NCI-H748 treated with DMSO at 0.1 percent for 48 hours (cell line): Measurements from ENCODE around the gene CACNA1G.

ENCODE experiments used
- DNase-seq: peaks from one replicate; lab custom pipeline; 2025; lab: John Stamatoyannopoulos, UW

The CACNA1G gene

GRCh38 chr17:50588391-50589049 lies 28.0 kb downstream of the CACNA1G start:
- no peak for DNase-seq

GRCh38 chr17:50589095-50589705 lies 28.7 kb downstream of the CACNA1G start:
- DNase-seq = no peak

DNA sequence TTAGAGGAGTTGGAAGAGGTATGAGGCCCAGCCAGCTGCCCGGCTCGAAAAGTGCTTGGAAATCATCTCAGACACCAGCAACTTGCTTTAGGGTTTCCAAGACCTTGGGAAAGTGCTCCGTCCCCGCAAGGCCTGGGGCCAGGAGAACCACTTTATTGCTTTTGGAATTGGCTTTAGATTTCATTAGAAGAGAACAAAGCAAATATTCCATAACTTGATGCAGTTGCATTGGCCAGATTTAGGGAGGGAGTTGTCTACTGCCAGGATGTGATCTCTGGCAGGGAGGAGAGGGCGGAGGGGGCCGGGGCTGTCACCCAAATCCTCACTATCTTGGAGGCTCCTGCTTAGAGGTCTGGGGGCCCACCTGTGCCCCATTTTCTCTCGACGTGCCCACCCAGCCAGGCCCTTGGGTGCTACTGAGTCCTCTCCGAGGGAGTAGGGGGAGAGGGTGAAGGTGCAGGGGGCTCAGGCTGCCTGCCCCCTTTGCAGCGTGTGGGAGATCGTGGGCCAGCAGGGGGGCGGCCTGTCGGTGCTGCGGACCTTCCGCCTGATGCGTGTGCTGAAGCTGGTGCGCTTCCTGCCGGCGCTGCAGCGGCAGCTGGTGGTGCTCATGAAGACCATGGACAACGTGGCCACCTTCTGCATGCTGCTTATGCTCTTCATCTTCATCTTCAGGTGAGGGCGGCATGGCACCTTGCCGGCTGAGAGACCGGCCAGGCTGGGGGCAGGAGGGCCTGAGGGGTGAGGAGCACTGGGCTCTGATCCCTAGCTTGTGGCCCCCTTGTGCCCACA lies 30.6 kb downstream of the CACNA1G start:
- DNase-seq = no peak

GRCh38 chr17:50593321-50593720 lies 32.8 kb downstream of the CACNA1G start:
- DNase-seq = peak; percentile 57

DNA sequence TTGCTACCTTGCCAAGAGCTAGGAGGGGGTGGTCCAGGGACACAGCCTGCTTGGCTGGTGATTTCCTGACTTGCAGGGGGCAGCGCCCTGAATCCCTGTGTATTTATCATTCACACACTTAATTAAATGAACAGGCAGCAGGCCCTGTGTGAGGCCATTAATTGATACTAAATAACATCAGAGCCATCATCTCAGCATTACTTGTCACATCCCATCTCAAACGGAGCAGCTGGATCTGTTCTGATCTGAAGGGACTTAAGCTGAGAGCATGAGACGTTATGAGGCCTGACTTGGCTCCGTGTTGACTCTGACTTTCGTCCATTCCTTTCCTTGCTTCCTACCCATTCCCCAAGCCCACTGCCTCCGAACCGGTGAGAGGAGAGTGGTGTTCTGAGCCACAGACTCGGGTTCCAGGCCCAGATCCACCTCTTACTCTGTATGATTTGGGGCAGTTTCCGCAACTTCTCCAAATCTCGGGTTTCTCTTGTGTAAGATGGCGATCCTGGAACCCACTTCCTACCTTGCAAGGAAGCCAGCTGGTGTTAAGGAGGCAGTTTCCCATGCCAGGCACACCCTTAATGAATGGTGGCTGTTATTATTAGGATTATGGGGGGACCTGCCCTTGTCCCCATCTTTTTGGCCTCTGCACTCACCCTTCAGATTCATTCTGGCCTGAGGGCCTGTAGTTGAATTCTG lies 33.8 kb downstream of the CACNA1G start:
- DNase-seq = no peak

GRCh38 chr17:50594892-50595291 lies 34.4 kb downstream of the CACNA1G start:
- DNase-seq = no peak

- DNase-seq = no peak
Measured at GRCh38 chr17:50596191-50597037, 35.9 kb downstream of the CACNA1G start.

- no peak for DNase-seq
Measured at GRCh38 chr17:50598487-50598886, 38.0 kb downstream of the CACNA1G start.

GRCh38 chr17:50599606-50600005 lies 39.1 kb downstream of the CACNA1G start:
- no peak for DNase-seq

GRCh38 chr17:50601823-50602375 lies 41.4 kb downstream of the CACNA1G start:
- no peak for DNase-seq

DNA sequence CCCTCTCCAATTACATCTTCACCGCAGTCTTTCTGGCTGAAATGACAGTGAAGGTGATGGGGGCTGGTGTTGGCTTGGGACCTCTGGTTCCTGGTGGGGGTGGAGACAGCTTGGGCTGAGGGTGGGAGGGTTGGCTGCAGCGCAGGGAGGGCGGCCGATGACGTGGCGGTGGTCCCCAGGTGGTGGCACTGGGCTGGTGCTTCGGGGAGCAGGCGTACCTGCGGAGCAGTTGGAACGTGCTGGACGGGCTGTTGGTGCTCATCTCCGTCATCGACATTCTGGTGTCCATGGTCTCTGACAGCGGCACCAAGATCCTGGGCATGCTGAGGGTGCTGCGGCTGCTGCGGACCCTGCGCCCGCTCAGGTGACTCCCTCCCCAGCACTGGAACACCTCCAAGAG lies 42.3 kb downstream of the CACNA1G start:
- no peak for DNase-seq

- peak; percentile 5 for DNase-seq
Measured at GRCh38 chr17:50603340-50603739, 42.8 kb downstream of the CACNA1G start.

- DNase-seq = no peak
Measured at GRCh38 chr17:50604513-50604912, 44.0 kb downstream of the CACNA1G start.

DNA sequence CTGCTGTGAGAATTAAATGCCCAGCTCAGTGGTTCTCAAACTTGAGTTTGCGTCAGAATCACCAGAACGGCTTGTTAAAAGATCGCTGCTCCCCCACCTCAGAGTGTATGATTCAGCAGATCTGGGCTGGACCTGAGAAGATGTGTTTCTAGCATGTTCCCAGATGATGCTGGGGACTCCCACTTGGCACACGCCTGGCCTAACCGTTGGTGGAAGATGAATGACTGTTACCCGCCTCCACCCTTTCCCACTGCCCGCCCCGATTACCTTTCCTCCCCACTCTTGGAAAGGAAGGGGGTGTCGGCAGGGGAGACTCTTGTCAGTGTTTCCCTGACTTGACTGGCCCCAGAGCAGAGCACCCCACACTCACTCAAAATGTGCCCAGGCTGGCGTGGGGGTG lies 44.9 kb downstream of the CACNA1G start:
- DNase-seq = no peak

DNA sequence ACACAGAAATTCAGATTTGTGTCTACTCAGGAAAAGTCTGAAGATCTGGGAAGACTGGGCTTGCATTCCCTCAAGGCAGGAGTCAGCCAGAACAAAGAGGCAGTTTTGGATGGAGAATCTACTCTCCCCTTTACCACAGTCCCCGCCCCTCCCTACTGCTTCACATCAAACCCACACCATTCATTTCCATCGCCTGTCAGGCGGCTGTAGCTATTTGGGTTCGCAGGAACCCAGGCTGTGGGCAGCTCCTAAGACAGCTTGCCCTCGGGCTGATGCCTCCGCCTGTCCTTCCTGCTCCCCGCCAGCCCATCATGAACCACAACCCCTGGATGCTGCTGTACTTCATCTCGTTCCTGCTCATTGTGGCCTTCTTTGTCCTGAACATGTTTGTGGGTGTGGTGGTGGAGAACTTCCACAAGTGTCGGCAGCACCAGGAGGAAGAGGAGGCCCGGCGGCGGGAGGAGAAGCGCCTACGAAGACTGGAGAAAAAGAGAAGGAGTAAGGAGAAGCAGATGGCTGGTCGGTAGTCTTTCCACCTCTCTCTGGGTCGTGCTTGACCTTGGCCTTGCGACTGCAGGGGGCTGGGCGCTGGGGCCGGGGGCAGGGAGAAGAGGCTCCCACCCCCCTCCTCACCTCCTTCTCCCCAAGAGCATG lies 47.1 kb downstream of the CACNA1G start:
- DNase-seq = no peak

DNA sequence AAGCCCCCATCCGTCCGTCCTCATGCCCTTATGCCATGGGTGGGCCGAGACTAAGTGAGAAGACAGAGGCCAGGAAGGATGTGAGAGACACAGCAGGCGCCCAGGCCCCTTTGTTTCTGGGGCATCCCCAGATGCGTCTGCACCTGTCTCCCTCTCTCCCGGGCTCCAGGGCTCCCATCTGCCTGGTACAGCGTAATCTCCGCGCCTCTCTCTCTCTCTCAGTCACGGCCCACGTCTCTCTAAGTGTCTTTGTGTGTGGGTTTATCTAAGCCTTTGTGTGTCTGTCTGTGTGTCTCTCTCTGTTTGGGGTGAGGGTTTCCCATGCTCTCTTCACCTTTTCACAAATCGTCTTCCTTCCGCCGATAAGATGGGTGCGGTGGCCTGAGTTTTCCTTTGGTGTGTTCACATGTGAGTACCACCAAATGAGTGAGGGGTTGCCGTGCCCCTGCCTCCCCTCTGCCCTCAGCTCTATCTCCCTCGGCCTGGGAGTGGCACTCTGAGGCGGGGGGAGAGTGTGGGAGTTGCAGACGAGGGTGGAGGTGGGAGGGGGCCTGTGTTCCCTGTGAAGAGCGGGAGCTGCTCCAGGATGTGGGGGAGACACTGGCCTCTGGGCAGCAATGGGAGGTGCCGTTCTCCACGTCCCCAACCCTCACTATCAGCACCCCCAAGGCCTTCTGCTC lies 48.3 kb downstream of the CACNA1G start:
- DNase-seq = peak; percentile 8

DNA sequence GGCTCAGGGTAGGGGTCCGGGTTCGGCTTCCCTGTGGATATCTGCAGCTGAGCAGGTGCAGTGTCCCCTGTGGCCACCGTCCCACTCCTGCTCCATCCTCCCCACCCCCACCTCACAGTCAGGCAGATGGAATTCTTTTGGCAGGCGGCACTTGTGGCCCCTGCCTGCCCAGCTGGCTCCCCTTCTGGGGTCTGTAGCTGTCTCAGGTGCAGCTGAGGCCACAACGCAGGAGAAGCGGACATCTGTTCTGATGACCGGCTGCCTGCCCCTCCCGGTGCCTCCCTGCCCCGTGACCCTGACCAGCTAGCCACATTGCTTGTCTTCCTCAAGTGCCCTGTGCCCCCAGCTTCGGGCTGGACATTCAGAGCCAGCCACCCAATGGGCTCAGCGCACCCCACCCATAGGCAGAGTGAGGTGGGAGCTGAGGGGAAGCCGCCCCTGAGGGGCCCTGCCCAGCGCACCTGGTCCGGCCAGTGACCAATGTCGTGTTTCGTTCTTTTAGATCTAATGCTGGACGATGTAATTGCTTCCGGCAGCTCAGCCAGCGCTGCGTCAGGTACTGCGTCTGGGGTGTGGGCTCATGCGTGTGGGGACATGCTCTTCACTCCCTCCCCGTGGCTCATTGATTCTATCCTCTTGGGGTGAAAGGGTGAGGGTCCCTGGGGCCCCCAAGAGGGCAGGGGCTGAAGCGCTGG lies 49.0 kb downstream of the CACNA1G start:
- no peak for DNase-seq

GRCh38 chr17:50611634-50612033 lies 51.1 kb downstream of the CACNA1G start:
- DNase-seq = no peak

- no peak for DNase-seq
Measured at GRCh38 chr17:50612281-50612680, 51.8 kb downstream of the CACNA1G start.
